Endothelial cell (in vitro differentiated cells): ENCODE results near the gene DET1. TPM values are rescaled to one million over a fixed set of nuclear protein-coding genes. Genes with fewer than 3 reads are reported as not detected.

Experiments used
- DNase-seq: peaks from one replicate; pipeline ENCODE4 v3.0.0; 2021; ENCODE audit warnings: low spot score
- H3K27ac Mint-ChIP-seq: one replicate; pipeline ENCODE4 v1.8.0; 2021; ENCODE audit warnings: mixed read lengths, inconsistent platforms; ENCODE audit not compliant: unreplicated experiment
- H3K27me3 Mint-ChIP-seq: one replicate; pipeline ENCODE4 v1.8.0; 2021; ENCODE audit warnings: mild to moderate bottlenecking, moderate library complexity, mixed read lengths, inconsistent platforms; ENCODE audit not compliant: unreplicated experiment
- H3K36me3 Mint-ChIP-seq: one replicate; pipeline ENCODE4 v1.8.0; 2021; ENCODE audit warnings: mild to moderate bottlenecking, low read depth, mixed read lengths, inconsistent platforms; ENCODE audit not compliant: unreplicated experiment
- H3K4me1 Mint-ChIP-seq: one replicate; pipeline ENCODE4 v1.8.0; 2021; ENCODE audit warnings: mild to moderate bottlenecking, mixed read lengths, inconsistent platforms; ENCODE audit not compliant: unreplicated experiment
- H3K4me3 Mint-ChIP-seq: one replicate; pipeline ENCODE4 v1.8.0; 2021; ENCODE audit warnings: mild to moderate bottlenecking, mixed read lengths, inconsistent platforms; ENCODE audit not compliant: unreplicated experiment
- H3K9me3 Mint-ChIP-seq: one replicate; pipeline ENCODE4 v1.8.0; 2021; ENCODE audit warnings: mixed read lengths, inconsistent platforms; ENCODE audit not compliant: unreplicated experiment
- CTCF ChIP-seq: fragments of 200-600 bp; sonication (generic); IDR thresholded peaks from one replicate; pipeline ENCODE4 v1.5.0; 2021; ENCODE audit warnings: antibody characterized with exemption; ENCODE audit not compliant: unreplicated experiment
- total RNA-seq: library from RNA; stranded (reverse); fragmentation: NEBNext Ultra II Directional; extraction: Animal tissue kit (Norgen Biotek cat#: 25700); gene quantifications from one replicate; pipeline ENCODE4 v1.2.1, GENCODE V29; 2021; ENCODE audit not compliant: unreplicated experiment

The DET1 gene
- total RNA-seq, 1 donor from 2014 or later = 4.4 TPM

- no peak for TF ChIP-seq CTCF
- DNase-seq = peak; percentile 87
- H3K27ac Mint-ChIP-seq = peak within 1 kb of the TSS; percentile 92
- H3K9me3 Mint-ChIP-seq = no peaks in the 10 kb centered on the region
- H3K27me3 Mint-ChIP-seq = peaks cover 4% of the 10 kb centered on the region
- H3K4me3 Mint-ChIP-seq = peak within 1 kb of the TSS; percentile 92
- H3K4me1 Mint-ChIP-seq = peaks cover 25% of the 10 kb centered on the region
- H3K36me3 Mint-ChIP-seq = peaks cover 3% of the 10 kb centered on the region
Measured at GRCh38 chr15:88467073-88467934, 79.2 kb downstream of the DET1 start, which contains the start of the genes MRPL46 and MRPS11. Gene MRPL46, minus strand, starts transcription at chr15:88467388. Its CDS starts 11 bp downstream, at chr15:88467377. Gene MRPS11, plus strand, starts transcription at chr15:88467708. Its CDS starts 10 bp downstream, at chr15:88467718.

- peak overlapping the region; percentile 93 for H3K27ac Mint-ChIP-seq
- H3K9me3 Mint-ChIP-seq = no peaks in the 10 kb centered on the region
- no peak for DNase-seq
- peak overlapping the region; percentile 92 for H3K4me3 Mint-ChIP-seq
- TF ChIP-seq CTCF = no peak
- peaks cover 4% of the 10 kb centered on the region for H3K27me3 Mint-ChIP-seq
- no peaks in the 10 kb centered on the region for H3K36me3 Mint-ChIP-seq
- peaks cover 25% of the 10 kb centered on the region for H3K4me1 Mint-ChIP-seq
Measured at GRCh38 chr15:88465633-88466224, 80.8 kb downstream of the DET1 start.

- DNase-seq = no peak
- no peak for TF ChIP-seq CTCF
- Mint-ChIP-seq H3K4me1 (peaks cover 25% of the 10 kb centered on the region), H3K4me3 (no peak overlapping the region), H3K27ac (peak overlapping the region; percentile 55), H3K9me3 (no peaks in the 10 kb centered on the region), H3K27me3 (peaks cover 4% of the 10 kb centered on the region), H3K36me3 (no peaks in the 10 kb centered on the region)
Measured at GRCh38 chr15:88463870-88464532, 82.5 kb downstream of the DET1 start.

Other genes starting within 250 kb of the DET1 start
- gene MRPL46, start 79.3 kb downstream of the DET1 start, total RNA-seq = 21.2 TPM
- gene MRPS11, start 79.0 kb downstream of the DET1 start, total RNA-seq = 42.9 TPM
- gene AEN, start 74.7 kb upstream of the DET1 start, total RNA-seq = 31.5 TPM
- gene ISG20, start 92.3 kb upstream of the DET1 start, total RNA-seq = 6.6 TPM